Myocyte (in vitro differentiated cells): ENCODE results near the gene TSPEAR. TPM values are rescaled to one million over a fixed set of nuclear protein-coding genes. Genes with fewer than 3 reads are reported as not detected.

Source experiments
- DNase-seq: peaks from one replicate; pipeline ENCODE4 v3.0.0-alpha.2; 2012; ENCODE audit warnings: low read depth
- total RNA-seq: library from RNA; depleted of rRNA; stranded (reverse); fragments of >200 nt; gene quantifications from 2 replicates; pipeline ENCODE4 v1.2.3, GENCODE V29; 2014

TSPEAR gene
- total RNA-seq, 1 donor from 2014 or later, result not detected

DNA sequence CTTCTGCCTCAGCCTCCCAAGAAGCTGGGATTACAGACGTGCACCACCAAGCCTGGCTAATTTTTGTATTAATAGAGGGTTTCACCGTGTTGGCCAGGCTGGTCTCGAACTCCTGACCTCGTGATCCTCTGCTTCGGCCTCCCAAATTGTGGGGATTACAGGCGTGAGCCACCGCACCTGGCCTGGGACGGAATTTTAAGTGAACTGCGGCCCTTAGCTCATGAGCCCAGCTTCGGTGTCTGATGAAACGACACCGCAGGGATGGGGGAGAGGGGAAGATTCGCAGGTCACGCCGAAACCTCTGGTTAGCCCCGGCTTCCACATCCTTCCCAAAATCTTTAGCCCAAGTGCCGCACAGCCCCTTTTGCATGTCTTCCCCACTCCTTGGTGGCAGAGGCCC lies 217.0 kb downstream of the TSPEAR start:
- DNase-seq, result no peak

DNA sequence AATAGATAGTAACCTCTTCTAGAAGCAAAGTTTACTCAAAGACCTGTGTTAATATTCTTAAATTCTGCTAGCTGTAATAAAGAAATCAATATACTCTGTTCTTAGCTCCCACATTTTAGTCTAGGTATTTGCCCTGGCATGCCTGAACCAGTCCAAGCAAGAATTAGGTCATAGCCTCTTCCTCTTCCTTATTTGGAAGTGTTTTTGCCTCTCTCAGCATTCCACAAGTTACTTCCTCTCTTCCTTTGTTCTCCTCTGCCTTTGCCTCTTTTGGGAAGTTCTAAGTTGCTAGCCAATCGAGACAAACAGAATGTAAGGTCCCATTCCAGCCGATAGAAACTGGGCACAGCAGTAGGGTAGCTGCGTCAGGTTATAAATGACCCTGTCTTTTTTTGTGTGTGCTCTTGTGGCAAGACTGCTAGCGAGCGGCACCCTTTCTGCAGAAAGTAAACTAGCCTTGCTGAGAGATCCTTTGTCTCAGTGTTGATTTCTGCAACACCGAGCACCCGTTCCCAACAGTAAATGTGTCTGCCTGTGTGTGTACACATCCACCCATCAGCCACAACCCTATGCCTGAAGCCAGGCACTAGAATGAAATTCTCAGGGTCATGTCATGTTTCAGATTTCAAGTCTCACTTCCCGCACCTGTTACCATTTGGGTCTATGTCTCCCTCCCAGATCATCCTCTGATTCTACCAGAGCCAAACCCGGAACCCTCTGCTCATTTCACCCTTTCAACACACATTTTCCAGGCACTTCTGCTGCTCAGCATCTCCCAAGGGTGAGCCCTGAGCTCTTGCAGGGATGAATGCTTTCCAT lies 218.6 kb downstream of the TSPEAR start:
- DNase-seq, result no peak

DNA sequence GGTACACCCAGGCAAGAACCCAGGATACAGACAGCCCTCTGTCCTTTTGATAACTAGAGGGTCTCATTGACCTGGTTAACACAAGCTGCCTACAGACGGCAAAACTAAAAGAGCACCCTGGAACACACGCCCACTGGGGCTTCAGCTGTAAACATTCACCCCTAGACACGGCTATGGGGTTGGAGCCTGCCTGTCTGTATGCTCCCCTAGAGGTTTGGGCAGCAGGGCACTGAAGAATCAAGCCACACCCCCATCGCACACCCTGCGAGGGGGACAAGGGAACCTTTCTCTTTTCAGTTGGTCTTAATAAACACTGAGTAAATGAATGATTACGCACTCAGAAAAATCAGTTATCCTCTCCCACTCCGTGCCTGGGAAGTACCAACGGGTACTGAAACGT lies 220.6 kb downstream of the TSPEAR start:
- DNase-seq, result no peak

DNA sequence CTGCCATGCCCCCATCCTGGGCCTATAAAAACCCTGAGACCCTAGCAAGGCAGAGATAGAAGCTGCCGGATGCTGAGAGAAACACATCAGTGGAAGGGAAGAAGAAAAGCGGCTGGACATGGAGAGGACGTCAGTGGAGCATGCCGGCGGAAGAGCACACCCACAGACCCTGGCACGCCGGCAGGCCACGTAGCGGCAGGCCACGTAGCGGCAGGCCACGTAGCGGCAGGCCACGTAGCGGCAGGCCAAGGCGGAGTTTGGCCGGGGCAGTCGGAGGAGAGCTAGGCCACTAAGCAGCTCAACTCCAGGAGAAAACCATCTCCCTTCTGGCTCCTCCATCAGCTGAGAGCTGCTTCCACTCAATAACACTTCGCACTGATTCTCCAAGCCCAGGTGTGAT lies 221.0 kb downstream of the TSPEAR start:
- DNase-seq, result no peak

DNA sequence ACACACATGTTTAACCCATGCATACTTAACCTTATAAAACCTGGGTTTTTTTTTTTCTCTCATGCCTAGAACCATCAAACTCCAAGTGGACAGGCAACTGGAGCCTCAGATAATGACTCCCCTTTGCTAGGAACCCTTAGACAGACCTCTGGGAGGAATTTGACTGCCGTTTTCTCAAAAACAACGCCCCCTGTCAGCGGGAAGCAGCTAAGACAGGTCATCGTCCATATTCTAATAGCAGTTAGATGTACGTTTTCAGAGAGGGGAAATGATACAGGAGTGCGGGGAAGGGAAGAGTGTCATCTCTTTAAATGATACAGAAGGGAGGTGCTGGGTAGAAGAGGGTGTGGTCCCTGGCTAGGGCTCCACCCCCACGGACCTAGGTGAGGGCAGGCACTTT lies 221.4 kb downstream of the TSPEAR start:
- DNase-seq, result no peak

DNA sequence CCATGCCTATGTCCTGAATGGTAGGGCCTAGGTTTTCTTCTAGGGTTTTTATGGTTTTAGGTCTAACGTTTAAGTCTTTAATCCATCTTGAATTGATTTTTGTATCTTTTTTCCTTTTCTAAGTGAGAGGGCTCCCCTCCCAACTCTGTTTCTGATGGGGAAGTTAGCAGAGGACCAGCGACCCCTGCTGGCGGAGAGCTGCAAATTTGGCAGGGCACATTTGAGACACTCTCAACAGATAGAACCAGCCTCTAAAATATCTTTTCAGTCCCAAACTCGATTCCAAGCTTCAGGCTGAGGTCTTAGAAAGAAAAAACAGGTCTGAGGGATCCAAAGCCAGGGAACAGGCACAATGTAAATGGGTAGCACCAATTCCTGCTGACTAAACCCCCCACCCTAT lies 223.5 kb downstream of the TSPEAR start:
- DNase-seq, result no peak

DNA sequence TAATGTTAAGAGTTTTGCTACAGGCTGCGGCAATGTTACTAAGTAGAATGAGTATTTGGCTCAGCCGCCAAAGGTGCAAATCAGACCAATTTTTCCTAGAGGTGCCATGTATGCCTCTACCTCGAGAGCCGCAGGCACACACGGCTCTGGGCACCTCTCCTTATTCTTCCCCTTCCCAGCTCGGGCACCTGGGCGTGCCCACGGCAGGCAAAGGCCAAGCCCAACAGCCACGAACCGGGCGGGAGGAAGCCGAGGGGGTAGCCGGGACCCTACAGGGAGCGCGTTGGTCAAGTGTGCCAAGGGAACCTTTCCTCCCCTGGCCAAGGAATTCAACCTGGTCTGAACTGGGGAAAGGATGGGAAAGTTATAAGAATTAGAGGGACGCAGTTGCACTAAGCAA lies 225.1 kb downstream of the TSPEAR start:
- DNase-seq, result no peak

DNA sequence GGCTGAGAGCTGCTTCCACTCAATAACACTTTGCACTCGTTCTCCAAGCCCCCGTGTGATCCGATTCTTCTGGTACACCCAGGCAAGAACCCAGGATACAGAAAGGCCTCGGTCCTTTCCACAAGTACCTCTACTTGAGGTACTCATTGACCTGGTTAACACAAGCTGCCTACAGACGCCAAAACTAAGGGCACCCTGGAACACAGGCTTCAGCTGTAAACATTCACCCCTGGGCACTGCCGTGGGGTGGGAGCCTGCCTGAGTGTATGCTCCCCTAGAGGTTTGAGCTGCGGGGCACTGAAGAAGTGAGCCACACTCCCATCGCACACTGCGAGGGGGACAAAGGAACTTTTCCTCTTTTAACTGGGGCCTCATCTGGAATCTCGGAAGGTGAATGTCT lies 225.6 kb downstream of the TSPEAR start:
- no peak for DNase-seq

DNA sequence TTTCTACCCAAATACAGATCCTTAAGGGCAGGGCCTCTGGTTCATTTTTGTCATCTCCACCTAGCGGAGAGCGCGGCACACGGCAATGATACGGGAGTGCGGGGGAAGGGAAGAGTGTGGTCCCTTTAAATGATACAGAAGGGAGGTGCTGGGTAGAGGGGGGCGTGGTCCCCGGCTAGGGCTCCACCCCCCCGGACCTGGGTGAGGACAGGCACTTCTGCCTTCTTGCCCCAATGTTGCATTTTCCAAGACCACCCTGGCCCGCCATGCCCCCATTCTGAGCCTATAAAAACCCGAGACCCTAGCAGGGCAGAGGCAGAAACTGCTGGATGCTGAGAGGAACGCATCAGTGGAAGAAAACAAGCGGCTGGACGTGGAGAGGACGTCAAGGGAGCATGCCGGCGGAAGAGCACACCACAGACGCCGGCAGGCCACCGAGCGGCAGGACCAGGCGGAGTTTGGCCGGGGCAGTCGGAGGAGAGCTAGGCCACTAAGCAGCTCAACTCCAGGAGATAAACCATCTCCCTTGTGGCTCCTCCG lies 226.0 kb downstream of the TSPEAR start:
- no peak for DNase-seq

DNA sequence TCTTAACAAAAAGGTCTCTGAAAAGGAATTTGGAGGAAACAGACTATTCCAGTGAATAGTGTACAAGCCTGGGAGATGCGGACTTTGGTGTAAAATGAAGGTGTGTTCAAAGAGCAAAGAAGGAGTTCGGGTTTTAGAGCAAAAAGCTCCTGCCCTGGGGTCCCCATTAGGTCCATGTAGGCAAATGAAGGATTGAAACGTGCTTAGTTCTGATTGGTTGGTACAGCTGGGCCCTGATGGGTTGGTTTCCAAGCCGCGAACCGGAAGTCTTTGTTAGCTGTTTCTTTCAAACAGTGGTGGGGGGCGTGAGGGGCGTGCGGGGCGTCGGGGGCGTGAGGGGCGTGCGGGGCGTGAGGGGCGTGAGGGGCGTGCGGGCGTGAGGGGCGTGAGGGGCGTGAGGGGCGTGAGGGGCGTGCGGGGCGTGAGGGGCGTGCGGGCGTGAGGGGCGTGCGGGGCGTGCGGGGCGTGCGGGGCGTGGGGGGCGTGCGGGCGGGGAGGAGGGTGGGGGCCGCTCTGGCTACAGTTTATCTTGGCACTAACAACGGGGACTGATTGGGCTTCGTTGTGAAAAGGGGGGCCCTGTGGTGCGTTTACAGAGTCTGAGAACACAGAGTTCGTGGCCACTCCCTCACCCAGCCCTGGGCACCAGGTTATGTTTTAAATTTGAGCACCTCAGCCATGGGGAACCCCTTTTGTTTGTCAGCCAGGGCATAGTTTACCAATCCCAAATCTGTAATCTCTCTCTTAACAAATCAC lies 226.7 kb downstream of the TSPEAR start:
- no peak for DNase-seq

DNA sequence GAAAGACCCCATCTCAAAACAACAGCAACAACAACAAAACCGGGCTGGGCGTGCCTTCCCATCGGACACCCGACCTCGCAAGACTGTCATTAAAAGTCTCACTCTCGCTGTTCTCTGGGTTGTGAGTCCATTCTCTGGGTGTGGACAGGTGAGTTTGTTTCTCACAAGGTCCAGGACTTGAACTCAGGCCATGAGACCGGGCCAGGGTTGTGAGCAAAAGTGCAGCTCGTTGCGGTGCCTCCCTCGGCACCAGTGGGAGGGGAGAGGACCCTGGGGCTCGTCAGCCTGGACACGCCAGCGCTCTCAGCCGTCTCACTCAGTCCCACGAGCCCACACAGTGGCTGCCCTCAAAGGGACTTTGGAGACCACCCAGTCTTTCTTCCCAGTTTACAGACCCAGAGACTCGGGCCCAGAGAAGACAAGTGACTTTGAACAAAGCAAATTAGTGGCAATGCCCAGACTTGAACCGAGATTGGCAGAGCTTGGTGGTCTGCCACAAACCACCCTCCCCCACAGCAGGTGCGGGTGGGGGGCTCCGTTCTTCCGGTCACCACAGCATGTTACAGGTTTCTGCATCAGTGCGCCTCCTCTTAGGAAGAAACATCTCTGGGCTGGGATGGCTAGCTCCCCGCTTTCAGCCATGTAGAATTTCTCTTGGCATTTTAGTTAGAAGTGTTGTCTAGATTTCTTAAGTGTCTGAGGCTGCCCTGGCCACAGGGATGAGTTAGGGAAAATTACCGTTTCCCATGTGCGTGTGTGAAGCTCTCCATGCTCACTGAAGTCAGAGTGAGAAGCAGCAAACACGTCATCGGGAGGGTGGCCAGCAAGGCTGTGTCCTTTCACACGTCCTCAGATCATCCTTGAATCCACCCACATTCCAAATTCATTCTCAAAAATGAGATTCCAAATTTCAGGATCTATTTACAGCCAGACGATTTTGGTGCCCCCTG lies 227.8 kb downstream of the TSPEAR start:
- no peak for DNase-seq

DNA sequence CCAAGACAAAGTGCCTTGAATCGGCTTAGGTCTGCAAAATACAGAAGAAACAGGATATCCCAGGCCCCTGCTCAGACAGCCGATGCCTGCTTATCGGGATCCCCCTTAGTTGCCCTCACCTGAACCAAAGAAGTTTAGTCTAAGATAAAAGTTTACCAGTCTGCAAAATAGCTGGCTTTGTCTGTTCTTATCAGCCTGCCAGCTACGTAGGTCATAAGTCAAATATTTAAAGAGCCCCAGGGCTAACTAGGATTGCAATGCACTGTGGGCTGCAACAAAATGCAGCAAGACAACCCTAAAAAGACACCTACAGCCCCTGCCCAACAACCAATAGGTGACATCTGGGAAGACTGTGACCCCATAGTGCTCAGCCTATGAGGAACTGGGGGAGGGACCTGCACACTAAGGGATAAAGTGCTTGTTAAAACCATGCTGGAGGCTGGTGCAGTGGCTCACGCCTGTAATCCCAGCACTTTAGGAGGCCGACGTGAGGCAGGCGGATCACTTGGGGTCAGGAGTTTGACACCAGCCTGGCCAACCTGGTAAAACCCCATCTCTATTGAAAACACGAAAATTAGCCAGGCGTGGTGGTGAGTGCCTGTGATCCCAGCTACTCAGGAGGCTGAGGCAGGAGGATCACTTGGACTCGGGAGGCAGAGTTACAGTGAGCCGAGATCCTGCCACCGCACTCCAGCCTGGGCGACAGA lies 228.6 kb downstream of the TSPEAR start:
- DNase-seq, result no peak

DNA sequence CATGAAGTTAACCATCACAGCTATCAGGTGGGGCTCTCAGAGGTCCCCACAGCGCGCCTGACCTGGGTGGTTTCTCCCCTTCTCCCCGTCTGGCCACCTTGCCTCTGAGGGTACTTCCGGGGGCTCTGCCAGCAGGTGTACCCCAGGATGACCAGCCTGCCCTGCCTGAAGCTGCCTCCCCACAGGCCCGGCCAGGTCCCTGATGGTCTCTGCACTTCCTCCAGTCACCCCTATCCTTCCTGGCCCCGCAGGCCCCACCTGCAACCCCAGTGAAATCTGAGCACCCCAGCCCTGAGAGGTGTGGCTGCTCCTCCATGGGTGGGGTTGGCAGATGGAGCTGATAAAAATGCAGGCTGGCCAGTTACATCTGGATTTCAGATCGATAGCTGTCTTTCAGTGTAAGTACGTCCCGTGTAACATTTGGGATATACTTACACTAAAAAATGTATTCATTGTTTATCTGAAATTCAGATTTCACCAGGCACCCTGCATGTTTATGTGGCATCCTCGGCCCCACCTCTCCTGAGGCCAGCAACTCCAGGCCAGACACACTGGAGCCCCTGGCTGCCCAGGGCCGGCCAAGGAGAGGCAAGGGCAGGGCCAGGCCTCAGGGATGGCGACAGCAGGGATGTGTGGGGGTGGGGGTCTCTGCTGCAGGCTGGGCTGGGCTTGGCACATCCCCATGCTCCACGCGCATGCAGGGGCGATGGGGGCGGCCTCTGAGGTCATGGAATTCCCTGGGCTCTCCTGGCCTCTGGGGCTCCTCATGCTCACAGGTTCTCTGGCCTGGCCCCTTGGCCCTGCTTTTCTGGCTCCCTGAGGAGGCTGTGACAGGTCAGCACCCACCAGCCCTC lies 230.9 kb downstream of the TSPEAR start:
- no peak for DNase-seq

DNA sequence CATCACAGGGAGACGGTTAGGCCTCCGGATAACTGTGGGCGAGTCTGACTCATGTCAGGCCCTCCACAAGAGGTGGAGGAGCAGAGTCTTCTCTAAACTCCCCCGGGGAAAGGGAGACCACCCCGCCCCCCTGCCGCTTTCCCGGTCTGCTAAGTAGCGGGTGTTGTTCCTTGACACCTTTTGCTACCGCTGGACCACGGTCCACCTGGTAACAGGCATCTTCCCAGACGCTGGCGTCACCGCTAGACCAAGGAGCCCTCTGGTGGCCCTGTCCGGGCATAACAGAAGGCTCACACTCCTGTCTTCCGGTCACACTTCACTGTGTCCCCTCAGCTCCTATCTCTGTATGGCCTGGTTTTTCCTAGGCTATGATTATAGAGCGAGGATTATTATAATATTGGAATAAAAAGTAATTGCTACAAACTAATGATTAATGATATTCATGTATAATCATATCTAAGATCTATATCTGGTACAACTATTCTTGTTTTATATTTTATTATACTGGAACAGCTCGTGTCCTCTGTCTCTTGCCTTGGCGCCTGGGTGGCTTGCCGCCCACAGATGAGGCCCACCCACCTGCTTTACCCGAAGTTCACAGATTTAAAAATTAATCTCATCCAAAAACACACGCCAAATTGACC lies 231.7 kb downstream of the TSPEAR start:
- peak; percentile 13 for DNase-seq

DNA sequence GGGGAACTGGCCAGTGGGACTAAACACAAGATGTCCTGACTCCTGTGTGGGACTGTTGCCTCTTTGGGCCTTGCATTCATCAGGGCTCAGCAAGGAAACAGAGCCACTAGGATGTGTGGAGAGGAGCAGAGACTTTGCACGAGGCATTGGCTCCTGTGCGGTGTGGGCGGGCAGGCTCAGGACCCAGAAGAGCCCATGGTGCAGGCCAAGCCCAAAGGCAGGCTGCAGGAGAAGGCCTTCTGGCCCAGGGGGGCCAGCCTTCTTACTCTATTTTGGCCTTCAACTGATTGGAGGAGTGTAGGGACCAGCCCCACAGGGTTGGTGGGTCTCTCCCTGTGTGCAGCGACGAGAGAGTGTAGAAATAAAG lies 232.6 kb downstream of the TSPEAR start:
- no peak for DNase-seq

DNA sequence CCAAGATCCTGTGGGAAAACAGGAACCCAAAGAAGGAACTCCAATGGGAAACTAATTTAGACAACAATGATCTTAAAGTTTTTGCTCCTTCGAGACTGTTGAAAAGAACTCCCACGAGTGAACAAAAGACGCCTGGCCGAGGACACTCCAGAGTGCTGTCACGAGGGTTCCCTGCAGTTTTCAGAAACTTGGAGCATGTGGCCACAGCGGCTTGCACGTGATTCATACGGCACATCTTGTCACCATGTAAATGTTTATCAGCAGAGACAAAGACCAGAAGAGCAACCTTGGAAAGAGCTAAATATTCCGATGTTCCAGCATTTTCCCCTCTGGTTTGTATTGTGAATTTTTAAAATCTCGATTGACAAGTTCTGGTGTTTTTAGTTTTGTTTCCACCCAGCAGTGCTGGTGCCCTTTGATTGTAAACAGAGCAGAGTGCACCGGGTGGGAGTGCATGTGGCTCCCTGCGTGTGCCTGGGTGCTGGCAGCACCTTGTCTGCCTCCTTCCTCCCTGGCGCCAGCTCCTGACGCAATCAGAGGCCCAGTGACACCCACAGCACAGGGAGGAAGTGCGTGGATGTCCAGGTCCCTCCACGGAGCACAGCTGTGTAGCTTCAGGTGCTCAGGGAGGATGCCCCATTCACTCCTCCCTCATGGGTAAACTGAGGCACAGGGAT lies 233.1 kb downstream of the TSPEAR start:
- DNase-seq, result no peak

DNA sequence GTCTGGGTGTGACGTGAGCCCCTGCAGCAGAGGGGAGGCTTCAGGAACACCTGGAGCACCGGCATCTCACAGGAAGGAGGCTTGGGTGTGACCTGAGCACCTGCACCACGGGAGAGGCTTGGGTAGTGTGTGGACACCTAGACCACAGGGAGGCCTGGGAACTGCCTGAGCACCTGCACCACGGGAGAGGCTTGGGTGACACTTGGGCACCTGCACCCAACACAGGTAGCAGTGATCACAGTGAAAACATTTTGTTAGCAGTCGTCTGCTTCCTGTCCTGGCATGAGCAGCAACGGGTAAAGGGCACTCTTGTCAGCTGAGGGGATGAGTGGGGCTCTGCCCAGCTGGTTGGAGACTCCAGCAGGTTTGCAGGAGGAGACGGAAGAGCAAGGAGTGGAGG lies 233.7 kb downstream of the TSPEAR start:
- no peak for DNase-seq

DNA sequence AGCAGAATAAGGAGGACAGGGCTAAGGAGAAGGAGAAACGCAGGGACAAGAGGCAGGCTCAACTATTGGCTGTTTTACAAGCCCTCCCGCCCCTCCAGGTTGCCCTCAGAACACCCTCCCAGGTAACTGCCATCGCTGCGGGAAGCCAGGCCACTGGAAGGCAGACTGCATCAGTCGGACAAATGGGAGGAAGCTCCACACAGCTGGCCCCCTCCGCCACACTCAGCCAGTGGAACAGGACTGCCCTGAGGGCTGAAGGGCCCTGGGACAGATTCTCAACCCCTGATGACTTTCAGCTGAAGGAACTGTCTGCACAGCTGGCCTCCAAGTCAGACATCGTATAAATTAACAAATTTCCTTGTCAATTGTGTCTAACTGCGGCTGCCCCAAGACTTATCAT lies 234.2 kb downstream of the TSPEAR start:
- DNase-seq, result no peak
